Measurements from ENCODE around the gene RAC3.

Gene RAC3

DNA sequence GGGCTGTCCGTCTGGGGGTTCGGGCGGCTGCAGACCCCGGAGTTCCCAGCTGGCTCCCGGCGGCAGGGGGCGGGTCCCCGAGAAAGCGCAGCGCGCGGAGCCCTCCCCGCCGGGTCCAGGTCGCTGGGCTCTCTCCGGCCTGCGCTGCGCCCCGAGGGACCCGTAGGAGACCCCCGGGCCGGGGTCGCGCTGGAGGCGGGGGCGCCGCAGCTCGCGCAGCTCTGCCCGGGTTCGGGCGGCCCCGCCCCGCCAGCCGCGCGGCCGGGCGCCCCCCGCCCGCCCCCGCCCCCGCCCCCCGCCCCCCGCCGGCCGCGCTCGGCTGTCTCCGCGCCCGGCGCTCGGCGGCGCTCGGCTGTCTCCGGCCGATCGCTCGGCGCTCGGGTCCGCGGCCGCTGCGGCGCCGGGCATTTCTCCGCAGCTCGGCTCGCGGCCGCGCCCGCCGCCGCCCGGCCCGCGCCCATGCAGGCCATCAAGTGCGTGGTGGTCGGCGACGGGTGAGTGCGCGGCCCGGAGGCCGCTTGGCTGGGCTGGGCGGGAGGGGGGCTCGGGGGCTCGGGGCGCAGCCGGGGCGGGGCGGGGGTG lies at the start of gene RAC3:
Gene RAC3, plus strand, starts transcription at position 376 of the 582 bp plus-strand sequence. Its CDS starts 84 bp downstream, at position 460.
- DNase-seq: no peak

DNA sequence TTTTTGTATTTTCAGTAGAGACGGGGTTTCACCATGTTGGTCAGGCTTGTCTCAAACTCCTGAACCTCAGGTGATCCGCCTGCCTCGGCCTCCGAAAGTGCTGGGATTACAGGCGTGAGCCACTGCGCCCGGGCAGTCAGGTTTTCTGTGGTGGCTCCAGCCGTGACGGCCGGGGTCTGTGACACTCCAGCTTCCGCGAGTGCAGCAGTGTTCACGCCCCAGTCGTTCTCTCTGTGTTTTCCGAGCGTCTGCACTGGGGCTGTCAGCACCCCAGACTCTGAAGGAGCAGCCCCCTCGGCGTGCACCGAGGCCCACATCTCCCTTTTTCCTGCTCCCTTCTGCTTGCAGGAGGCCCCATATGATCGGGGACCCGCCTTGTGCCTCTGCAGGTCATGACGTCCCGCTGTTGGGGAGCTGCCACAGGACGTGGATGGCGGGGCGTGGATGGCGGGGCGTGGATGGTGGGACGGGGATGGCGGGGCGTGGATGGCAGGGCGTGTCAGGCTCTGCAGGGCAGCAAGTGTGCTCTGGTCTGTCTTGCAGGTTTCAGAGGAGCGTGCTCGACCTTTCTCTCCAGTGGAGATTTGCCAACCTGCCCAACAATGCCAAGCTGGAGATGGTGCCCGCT lies 48.4 kb upstream of the RAC3 start:
- DNase-seq: no peak

DNA sequence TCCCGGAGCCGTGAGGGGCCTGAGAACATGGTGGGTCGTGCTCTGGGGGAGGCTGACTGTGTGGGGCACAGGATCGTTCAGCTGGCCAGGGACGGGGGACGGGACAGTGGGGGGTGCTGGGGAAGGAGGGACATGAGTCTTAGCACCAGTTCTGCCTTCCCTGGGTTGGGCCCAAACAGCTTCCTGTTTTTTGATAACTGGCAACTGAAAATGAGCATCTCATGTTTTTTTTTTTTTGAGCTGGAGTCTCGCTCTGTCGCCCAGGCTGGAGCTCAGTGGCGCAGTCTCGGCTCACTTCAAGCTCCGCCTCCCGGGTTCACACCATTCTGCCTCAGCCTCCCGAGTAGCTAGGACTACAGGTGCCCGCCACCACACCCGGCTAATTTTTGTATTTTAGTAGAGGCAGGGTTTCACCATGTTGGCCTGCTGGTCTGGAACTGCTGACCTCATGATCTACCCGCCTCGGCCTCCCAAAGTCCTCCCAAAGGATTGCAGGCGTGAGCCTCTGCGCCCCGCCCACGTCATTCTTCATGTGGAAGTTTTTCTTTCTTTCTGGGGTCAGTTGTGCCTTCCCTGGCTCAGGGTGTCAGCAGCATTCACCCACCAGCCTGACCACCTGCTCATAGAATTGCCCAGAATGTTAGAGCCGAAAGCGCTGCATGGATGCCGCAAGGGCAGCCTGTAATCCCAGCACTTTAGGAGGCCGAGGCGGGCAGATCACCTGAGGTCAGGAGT lies 47.7 kb upstream of the RAC3 start:
- no peak for DNase-seq

DNA sequence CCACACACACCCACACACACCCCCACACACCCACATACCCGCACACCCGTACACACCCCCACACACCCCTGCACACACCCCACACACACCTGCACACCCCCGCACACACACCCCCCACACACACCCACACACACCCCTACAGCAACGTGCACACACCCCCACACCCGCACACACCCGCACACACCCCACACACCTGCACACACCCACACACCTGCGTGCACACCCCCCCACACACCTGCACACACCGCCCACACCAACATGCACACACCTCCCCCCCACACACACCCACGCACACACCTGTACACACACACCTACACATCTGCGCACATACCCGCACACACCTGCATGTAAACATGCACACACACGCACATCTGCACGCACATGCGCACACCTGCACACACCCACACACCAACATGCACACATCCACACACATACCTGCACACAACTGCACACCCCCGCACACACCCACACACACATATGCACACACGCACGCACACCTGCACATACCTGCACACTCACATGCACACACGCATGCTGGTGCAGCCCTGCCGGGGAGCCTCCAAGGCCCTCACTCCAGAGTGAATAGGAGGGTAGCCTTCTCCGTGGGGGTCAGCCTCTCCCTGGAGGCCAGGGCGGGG lies 46.6 kb upstream of the RAC3 start:
- no peak for DNase-seq

DNA sequence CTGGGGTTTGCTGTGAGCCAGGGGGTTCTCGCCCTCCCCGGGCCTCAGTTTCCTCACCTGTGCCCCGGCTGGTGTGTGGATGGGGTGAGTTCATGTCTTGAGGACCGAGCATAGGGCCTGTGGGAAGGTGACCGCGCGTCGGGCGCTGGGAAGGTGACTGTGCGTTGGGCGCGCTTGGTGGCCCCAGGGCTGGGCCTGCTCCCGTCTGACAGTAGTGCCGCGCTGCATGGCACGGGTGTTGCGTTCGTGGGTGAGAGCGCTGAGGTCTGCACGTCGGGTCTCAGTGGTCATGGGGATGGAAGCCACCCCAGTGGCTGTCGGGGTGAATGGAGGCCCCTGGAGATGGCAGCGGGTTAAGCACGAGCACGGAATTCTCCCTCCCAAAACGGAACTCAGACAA lies 44.9 kb upstream of the RAC3 start:
- no peak for DNase-seq

DNA sequence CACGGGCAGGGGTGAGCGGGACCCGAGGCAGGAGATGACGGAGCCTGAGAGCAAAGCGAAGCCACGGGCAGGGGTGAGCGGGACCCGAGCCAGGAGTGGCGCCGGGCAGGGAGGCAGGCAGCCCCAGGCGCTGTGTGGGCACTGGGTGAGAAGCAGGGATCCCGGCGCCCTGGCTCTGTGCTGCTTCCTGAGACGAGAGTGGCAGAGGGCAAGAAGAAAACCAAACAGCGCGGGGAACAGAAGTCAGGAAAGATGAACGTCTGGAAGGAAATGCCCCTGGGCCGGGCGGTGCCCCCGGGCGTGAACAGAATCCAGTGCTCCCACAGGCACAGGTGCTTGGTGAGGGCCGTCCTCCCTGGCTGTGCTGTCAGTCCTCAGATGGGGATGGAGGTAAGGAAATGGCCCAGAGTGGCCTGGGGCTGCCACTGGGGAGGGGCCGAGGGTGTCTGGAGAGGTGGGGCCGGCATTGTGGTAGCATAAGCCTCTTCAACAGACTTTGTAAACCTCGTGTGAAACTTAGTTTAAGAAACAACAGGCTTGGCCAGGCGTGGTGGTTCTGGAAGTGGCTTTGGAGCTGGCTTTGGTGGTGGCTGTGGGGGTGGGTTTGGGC lies 44.2 kb upstream of the RAC3 start:
- no peak for DNase-seq

DNA sequence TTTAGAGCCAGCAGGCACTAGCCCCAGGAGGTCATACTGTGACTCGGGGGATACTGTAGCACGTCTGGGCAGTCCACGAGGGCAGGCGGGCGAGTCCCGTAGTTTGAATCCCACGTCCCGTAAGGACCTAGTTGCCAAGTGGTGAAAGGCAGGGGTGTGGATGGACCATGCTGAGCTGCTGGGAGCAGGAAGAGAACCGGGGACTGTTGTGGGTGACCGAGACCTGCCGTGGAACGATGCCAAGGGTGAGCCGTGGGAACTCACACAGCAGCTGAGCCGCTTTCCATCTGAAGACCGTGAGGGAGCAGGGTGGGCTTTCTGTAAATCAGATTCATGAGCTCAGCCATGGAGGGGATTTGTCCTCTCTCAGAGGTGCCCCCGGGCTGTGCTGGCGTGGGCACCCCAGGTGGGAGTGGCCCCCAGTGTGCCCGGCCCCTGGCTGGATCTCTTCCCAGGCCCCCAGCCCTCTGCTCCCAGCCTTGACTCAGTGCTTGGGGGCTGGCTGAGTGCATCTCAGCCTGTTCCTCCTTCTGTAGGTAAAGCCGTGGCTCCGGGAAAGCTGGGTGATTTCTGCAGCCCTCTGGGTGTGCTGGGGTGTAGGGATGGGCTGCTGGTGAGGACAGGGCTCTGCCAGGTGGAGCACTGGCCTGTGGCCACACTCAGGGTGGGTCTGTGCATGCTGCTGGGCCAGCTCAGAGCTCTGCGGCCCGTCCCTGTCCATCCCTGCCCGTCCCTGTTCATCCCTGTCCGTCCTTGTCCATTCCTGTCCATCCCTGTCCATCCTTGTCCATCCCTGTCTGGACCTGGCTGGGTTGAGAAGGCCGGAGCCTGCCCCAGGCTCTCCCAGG lies 40.4 kb upstream of the RAC3 start:
- no peak for DNase-seq

DNA sequence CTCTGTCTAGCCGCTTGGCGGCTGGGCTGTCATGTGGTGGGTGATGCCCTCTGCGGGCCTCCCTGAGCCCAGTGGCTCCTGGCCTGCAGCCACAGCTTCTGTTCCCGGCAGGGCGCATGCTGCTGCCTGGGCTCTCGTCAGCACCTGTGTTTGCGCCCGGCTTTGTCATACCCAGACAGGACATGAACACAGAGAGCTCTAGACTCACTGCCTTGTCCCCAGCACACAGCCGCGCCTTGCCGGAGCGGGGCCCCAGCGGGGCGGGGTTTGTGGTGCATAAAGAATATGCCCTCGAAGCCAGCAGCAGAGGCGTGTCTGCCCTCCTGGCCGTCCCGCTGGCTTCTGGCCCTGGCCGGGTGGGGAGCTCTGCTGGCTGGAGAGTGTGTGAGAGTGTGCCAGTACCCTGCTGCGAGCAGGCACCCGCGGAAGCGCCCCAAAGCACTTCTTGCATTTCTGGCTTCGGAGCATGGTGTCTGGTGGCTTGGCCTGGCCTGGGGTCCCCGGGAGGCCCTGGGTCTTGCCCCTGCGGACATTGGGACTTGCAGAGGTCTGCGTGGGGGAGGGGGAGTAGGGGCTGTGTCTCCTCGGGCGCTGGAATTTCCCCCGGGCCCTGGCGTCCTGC lies 39.7 kb upstream of the RAC3 start:
- no peak for DNase-seq

DNA sequence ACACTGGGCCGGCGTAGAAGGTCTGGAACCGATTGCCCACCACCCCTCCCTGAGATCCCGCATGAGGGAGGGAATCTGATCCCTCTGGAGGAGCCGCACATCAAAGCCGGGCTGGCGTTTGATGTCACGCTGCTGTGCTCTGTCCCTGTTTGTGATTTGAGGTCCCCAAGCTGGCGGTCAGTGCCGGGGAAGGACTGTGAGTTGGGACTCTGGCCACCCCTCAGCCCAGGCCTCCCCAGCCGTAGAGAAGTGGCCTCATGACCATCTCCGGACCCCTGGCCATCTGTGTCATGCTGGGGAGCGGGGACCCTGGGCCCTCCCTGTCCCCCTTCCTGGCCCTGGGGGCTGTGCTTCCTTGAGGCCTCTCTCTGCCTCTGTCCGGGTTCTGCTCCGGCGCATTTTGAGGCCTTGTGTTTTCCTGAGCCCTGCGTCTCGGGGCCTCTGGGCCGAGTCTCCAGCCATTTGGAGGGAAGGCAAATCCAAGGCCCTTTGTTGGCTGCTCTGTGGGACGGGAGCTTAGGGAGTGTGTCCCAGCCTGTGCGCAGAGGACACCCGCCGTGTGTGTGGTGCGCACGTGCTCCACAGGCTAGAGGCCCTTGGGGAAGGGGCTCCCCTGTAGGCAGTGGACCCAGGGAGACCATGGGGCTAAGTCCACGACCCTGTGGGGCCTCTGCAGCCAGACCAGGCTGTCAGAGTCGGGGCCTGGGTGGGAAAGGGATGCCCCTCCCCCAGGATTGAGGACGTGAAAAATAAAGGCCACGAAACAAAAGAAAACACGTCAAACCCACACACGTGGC lies 39.0 kb upstream of the RAC3 start:
- no peak for DNase-seq

DNA sequence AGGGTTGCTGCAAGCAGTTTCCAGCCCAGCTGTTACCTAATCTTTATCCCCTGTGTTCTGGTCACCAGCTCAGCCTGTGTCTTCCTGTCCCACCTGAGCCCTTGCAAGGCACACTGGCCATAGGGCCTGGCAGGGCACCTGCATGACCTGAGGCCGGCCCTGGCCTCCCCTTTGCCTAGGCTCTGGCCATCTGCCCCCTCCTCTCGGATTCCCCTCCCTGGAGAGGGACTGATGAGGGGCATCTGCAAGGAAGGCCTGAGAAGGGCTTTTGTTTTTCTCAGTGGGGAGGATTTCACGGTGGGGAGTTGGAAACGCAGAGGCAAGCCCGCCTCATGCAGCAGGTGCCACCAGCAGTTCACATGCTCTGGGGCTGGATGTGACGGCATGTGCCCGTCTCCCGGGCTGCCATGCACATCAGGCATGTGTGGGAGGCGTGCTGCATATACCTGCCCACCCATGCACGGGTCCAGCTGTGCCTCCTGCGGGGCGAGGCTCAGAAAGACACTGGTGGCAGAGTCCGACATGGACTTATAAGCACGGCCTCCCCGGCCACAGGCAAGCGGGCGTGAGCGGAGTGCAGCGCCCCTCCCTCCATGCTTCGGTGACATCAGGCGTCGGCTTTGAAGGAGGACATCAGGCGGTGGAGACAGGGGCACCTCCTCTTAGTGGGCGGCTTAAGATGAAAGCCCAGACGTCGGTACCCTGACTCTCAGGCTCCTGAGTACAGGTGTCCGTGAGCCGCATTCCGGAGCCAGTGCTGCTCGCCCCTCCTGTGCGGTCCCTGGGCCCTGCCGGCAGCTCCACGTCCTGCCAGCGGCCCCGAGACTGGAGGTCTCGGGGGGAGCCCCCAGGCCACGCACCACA lies 37.5 kb upstream of the RAC3 start:
- DNase-seq: no peak

DNA sequence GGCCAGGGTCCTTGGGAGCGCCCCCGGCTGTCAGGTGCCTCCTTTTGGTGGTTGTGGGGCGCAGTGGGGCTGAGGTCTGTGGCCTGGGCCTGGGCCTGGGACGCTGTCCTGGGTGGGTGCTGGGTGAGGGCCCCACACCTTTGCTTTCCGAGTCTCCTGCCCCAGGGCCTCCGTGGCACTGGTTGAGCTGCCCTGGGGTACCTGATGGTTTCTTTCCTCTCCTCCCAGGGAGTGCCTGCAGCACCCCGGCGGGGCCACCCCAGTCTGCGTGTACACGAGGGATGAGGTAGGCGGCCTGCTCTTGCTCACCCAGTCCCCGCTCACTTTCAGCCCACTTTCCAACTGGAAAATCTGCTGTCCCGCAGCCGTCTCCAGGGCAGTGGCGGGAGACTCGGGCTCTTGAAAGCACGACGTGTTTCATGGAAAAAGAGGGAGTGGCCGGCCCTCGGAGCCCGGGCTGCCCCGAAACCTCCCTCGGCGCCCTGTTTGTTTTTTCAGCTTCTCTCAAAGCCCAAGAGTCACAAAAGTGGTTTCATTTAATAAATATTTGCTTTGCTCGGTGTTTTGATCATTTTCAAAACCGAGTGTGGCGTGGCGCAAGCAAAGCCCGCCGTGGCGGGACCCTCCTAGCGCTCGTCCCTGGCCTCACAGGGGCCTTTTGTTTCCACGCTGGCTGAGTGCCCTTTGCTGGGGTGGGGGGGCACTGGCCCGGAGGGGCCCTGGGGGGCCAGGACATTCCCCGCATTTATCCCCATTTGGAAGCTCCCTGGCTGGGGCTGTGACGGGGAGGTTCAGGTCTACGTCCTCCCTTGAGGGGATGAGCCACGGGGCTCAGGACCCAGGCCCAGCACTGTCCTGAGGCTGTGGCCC lies 36.6 kb upstream of the RAC3 start:
- DNase-seq: no peak

DNA sequence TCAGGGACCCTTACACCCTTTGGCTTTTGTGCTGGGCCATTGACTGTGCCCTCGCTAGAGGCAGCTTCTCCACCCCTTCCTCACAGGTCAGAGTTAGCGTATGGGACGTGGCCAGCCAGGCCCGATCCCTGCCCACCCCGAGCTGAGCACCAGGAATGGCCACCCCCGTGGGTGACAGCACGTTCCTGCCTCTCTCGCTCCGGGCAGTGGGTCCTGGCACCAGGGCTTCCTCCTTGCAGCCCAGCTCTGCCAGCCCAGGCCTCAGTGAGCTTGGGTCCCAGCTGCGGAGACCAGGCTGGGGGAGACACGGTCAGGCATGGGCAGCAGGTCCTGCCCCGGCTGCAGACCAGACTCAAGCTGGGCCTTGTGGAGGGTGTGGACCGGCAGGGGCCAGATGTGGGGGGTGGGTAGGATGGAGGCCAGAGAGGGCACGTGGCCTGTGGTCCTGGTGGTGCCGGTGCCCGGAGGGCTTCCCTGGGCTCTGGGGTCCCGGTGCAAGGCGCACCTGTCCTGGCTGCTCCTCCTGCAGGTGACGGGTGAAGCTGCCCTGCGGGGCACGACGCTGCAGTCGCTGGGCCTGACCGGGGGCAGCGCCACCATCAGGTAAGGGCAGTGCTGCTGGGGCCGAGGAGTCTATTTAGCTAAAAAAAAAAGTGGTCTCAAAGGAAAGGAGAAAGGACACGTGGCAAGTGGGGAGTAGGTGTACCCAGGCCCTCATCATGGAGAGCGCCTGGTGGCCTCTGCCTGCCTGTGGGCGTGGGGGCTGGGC lies 35.8 kb upstream of the RAC3 start:
- no peak for DNase-seq

DNA sequence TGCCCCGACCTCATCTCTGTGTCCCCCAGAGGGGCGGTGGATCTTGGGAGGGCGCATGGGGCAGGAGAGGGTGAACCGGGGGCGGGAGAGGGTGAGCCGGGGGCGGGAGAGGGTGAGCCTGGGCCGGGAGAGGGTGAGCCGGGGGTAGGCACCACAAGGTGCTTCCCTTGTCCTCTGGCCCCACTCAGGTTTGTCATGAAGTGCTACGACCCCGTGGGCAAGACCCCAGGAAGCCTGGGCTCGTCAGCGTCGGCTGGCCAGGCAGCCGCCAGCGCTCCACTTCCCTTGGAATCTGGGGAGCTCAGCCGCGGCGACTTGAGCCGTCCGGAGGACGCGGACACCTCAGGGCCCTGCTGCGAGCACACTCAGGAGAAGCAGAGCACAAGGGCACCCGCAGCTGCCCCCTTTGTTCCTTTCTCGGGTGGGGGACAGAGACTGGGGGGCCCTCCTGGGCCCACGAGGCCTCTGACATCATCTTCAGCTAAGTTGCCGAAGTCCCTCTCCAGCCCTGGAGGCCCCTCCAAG lies 35.2 kb upstream of the RAC3 start:
- no peak for DNase-seq

DNA sequence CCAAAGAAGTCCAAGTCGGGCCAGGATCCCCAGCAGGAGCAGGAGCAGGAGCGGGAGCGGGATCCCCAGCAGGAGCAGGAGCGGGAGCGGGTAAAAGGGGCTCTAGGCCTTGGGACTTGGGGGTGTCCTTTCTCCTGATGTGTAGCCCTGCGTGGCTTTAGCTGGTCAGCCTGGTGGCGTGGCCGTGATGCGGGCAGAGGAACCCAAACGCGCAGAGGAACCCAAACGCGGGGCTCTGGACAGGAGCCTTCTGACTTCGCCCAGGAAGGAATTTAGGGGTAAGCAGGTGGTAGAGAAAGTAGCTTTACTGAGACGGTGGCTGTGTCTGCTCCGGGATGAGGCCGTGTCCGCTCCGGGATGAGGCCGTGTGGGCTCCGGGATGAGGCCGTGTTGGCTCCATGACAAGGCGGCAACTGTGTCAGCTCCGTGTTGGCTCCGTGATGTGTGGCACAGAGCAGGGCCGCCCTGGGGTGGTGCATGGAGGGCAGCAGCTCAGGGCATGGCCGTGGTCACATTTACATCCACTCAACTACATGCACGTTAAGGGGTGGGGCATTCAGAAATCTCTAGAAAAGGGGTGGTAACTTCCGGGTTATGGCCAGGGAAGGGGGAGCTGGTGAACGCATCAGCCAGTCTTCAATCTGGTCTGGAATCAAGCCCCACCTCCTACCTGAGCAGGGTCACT lies 34.6 kb upstream of the RAC3 start:
- no peak for DNase-seq

DNA sequence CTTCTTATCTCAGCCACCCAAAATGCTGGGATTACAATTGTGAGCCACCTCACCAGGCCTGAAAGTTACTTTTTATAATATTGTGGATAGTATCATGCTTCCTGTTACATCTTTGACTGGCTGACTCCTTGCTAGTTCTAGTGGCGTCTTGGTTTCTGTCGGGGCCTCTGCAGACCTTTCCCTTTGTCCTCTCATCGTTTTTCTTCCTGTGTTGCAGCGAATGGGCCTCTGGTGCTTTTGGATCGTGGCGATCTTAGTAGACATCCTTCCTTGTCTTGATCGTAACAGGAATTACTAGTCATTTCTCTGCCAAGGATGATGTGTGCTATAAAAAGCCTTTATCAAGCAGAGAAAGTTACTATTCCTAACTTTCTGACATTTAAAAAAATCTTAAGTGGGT lies 33.3 kb upstream of the RAC3 start:
- no peak for DNase-seq

DNA sequence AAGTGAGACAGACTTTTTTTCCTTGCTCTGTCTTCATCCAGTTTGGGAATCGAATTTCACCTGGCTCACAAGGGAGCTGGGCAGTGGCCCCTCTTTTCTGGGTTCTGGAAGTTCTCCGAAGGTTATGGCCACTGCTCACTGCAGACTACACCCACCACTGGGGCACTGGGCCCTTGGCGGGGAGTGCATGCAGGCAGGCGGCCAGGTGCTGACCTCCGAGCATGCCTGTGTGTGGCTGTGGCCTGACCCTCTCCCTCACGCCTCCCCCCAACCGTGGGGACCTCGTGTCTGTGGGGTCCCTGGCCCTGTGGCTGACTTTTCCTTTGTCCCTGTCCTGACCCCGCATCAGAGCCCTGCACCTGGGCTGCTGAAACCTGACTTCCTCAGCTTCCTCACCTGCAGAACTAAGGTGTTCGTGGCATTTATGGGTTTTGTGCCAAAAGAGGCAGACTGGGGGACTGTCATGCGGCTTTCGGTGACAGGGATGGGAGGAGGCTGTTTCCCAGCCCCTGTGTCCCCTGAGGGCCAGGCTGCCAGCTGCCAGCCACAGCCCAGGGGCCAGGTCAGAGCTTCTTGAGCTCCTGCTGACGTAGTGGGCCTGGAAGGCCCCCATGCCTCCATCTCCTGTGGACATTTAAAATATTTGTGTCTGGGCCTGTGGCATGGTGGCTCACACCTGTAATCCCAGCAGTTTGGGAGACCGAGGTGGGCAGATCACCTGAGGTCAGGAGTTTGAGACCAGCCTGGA lies 32.6 kb upstream of the RAC3 start:
- DNase-seq: no peak

DNA sequence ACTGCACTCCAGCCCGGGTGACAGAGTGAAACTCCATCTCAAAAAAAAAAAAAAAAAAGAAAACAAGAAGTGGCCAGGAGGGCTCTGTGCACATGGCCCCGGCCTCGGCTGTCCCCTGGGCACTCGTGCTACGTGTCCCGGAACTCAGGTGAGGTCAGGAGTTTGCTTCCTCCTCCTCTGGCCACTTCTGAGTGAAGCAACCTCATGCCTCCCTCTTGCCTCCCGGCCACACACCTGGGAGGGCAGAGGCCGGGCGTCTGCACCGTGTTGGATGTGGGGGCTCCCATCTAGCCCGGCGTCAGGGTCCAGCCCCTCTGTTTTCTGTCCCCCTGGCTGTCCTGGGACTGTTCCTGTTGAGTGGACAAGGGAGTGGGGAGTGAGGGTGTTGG lies 31.9 kb upstream of the RAC3 start:
- DNase-seq: no peak

All from CD4-positive, alpha-beta T cell treated with Interleukin-17A for 4 hours (primary cell).